Ascending aorta (tissue), 2 donors: ENCODE data around the gene DGKI. TPM values are rescaled to one million over a fixed set of nuclear protein-coding genes. Genes with fewer than 3 reads are reported as not detected.

Experiments used
- DNase-seq, 2 donors: peaks; one replicate each; pipeline ENCODE4 v3.0.0-alpha.2; 2019; ENCODE audit warnings: low spot score in 2 of 2
- H3K27ac ChIP-seq, 2 donors: fragments of 200-600 bp; sonication (generic); one replicate each; pipeline ENCODE4 v1.5.1; 2016 to 2017; ENCODE audit warnings: mild to moderate bottlenecking in 1 of 2
- H3K27me3 ChIP-seq: fragments of 200-600 bp; sonication (generic); one replicate; pipeline ENCODE4 v1.5.1; 2017
- H3K36me3 ChIP-seq, 2 donors: fragments of 200-600 bp; sonication (generic); one replicate each; pipeline ENCODE4 v1.5.1; 2016
- H3K4me1 ChIP-seq, 2 donors: fragments of 200-600 bp; sonication (generic); one replicate each; pipeline ENCODE4 v1.5.1; 2016 to 2017; ENCODE audit warnings: mild to moderate bottlenecking in 1 of 2
- H3K4me3 ChIP-seq, 2 donors: fragments of 200-600 bp; sonication (generic); one replicate each; pipeline ENCODE4 v1.5.1; 2016 to 2017; ENCODE audit warnings: mild to moderate bottlenecking in 1 of 2
- H3K9me3 ChIP-seq, 2 donors: fragments of 200-600 bp; sonication (generic); one replicate each; pipeline ENCODE4 v1.5.1; 2016
- intact Hi-C: fragments of 100-400 bp; cut with DNase I; formaldehyde crosslinking; loops from one replicate; pipeline ENCODE4 v1.15.1; 2023
- total RNA-seq: library from RNA; depleted of rRNA; stranded (reverse); fragments of >200 nt; gene quantifications from one replicate; pipeline ENCODE4 v1.1.0, GENCODE V29; 2016
- TF ChIP-seq, protein P1 (sequence below), 3 experiments: fragments of 200-600 bp in 2 of 3; fragments of 450-650 bp in 1 of 3; sonication (generic) in 2 of 3; IDR thresholded peaks; one replicate each; pipeline ENCODE4 v1.5.1; 2016 to 2019; ENCODE audit warnings: antibody characterized with exemption in 3 of 3, mild to moderate bottlenecking in 1 of 3, moderate library complexity in 1 of 3

Gene DGKI
- total RNA-seq, 1 donor from 2014 or later = 13.4 TPM

DNA sequence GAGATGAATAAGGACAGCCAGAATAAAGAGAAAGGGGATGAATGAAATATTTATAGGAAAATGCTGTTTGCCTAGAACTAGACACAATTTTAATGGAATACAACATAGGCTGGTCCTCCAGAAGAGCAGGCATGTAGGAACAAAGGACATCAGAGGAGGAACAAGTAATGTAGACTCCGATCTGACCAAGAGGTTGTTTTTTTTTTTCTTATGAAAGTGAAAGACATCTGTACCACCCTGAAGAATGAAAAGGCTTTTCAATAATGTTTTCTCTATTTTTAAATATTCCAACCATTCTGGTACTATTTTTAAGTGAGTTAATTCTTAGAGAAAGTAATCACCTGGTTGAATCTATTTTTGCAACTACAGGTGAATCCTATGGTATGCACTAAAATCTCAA, 366.4 kb downstream of the DGKI start:
- no peak for DNase-seq
- H3K36me3 ChIP-seq = no peaks in the 10 kb centered on the region
- intact Hi-C loops = no loop called here
- H3K9me3 ChIP-seq = no peaks in the 10 kb centered on the region
- H3K4me3 ChIP-seq = no peak overlapping the region
- no peak overlapping the region for H3K27ac ChIP-seq
- H3K4me1 ChIP-seq = no peaks in the 10 kb centered on the region
- no peaks in the 10 kb centered on the region for H3K27me3 ChIP-seq
- TF ChIP-seq, protein P1, sequence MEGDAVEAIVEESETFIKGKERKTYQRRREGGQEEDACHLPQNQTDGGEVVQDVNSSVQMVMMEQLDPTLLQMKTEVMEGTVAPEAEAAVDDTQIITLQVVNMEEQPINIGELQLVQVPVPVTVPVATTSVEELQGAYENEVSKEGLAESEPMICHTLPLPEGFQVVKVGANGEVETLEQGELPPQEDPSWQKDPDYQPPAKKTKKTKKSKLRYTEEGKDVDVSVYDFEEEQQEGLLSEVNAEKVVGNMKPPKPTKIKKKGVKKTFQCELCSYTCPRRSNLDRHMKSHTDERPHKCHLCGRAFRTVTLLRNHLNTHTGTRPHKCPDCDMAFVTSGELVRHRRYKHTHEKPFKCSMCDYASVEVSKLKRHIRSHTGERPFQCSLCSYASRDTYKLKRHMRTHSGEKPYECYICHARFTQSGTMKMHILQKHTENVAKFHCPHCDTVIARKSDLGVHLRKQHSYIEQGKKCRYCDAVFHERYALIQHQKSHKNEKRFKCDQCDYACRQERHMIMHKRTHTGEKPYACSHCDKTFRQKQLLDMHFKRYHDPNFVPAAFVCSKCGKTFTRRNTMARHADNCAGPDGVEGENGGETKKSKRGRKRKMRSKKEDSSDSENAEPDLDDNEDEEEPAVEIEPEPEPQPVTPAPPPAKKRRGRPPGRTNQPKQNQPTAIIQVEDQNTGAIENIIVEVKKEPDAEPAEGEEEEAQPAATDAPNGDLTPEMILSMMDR (IDR thresholded peaks at IDR 0.05) = no peak

DNA sequence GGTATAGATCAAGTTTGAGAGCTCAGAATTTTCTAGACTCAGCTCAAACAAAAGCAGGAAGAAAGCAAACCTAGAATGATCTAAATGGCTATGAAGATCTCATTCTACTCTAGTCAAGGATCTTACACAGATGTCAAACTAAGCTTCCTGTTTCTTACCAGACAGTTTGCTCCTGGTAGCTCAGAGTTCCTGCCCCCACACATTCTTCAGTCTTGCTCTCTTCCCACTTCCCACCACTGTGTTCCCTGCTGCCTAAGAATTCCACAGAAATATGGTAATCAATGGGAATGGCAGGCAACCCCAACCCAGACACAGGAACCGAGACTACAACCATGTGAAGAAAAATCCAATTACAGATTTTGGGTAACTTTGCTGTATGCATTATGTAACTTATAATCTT, 369.8 kb downstream of the DGKI start:
- intact Hi-C loops = no loop called here
- H3K4me3 ChIP-seq = no peak overlapping the region
- no peaks in the 10 kb centered on the region for H3K36me3 ChIP-seq
- H3K27ac ChIP-seq = no peak overlapping the region
- H3K27me3 ChIP-seq = no peaks in the 10 kb centered on the region
- no peaks in the 10 kb centered on the region for H3K4me1 ChIP-seq
- H3K9me3 ChIP-seq = no peaks in the 10 kb centered on the region
- DNase-seq = no peak
- TF ChIP-seq, protein P1 (IDR thresholded peaks at IDR 0.05) = no peak

GRCh38 chr7:137475966-137476365, 370.8 kb downstream of the DGKI start:
- Histone ChIP-seq H3K4me3 (no peak overlapping the region), H3K4me1 (no peaks in the 10 kb centered on the region), H3K27ac (no peak overlapping the region), H3K9me3 (no peaks in the 10 kb centered on the region), H3K36me3 (no peaks in the 10 kb centered on the region), H3K27me3 (no peaks in the 10 kb centered on the region)
- TF ChIP-seq, protein P1 (IDR thresholded peaks at IDR 0.05) = no peak
- intact Hi-C loops = no loop called here
- no peak for DNase-seq

DNA sequence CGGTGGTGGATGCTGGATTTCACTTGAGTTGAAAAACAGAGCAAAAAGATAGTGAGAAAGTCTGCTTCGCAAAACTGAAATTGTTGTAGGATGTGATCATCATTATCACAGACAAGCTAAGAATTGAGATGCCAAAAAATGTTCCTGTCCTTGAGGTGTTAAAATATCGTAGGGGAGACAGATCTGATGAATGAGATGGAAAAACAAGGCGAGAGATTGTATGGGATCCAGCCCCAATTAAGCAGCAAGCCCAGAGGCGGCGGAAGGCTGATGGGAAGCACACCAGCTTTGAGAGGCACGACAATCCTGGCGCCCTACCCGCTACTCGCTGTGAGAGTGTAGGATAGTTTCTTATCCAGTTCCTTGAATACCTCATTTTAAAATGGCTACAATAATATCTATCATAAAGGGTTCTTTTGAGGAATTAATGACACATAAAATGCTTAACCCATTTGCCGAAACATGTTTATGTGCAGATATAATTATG, 372.2 kb downstream of the DGKI start:
- intact Hi-C loops = no loop called here
- DNase-seq = no peak
- no peak overlapping the region for H3K27ac ChIP-seq
- no peaks in the 10 kb centered on the region for H3K9me3 ChIP-seq
- H3K27me3 ChIP-seq = no peaks in the 10 kb centered on the region
- TF ChIP-seq, protein P1 (IDR thresholded peaks at IDR 0.05) = no peak
- no peaks in the 10 kb centered on the region for H3K36me3 ChIP-seq
- no peaks in the 10 kb centered on the region for H3K4me1 ChIP-seq
- H3K4me3 ChIP-seq = no peak overlapping the region

GRCh38 chr7:137471128-137471527, 375.6 kb downstream of the DGKI start:
- intact Hi-C loops = no loop called here
- TF ChIP-seq, protein P1 (IDR thresholded peaks at IDR 0.05) = no peak
- H3K36me3 ChIP-seq = no peaks in the 10 kb centered on the region
- H3K27me3 ChIP-seq = no peaks in the 10 kb centered on the region
- no peaks in the 10 kb centered on the region for H3K9me3 ChIP-seq
- H3K4me3 ChIP-seq = no peak overlapping the region
- no peak for DNase-seq
- no peak overlapping the region for H3K27ac ChIP-seq
- H3K4me1 ChIP-seq = no peaks in the 10 kb centered on the region

GRCh38 chr7:137469858-137470257, 376.9 kb downstream of the DGKI start:
- Histone ChIP-seq H3K4me3 (no peak overlapping the region), H3K9me3 (no peaks in the 10 kb centered on the region), H3K27me3 (no peaks in the 10 kb centered on the region), H3K36me3 (no peaks in the 10 kb centered on the region), H3K27ac (no peak overlapping the region), H3K4me1 (no peaks in the 10 kb centered on the region)
- no peak for DNase-seq
- intact Hi-C loops = no loop called here
- TF ChIP-seq, protein P1 (IDR thresholded peaks at IDR 0.05) = no peak
